ENCODE measurements around the gene HSPB8. TPM values are rescaled to one million over a fixed set of nuclear protein-coding genes. Genes with fewer than 3 reads are reported as not detected.

The HSPB8 gene, protein sequence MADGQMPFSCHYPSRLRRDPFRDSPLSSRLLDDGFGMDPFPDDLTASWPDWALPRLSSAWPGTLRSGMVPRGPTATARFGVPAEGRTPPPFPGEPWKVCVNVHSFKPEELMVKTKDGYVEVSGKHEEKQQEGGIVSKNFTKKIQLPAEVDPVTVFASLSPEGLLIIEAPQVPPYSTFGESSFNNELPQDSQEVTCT
- 11.1 and 17.8 TPM in 2 replicates for total RNA-seq (2014; rRNA removed; shearing (Covaris generic))
- polyA plus RNA-seq (2016; fragmentation: Nextera tagmentation; extraction: Ambion mirVana): 15.3 and 16.4 TPM in 2 replicates

GRCh38 chr12:119178544-119179334 lies at the start of gene HSPB8:
Gene HSPB8 (plus strand): TSS chr12:119178931. CDS start chr12:119179313, 382 bp downstream.
- Histone ChIP-seq H3K9ac (peak within 1 kb of the TSS; percentile 87), H3K27ac (peak within 1 kb of the TSS; percentile 88), H3K36me3 (ENCODE audit: low read depth) (no peaks in the 10 kb centered on the region), H3K4me1 (ENCODE audit: insufficient read depth) (peaks cover 36% of the 10 kb centered on the region), H2AFZ (peak within 1 kb of the TSS; percentile 56), H3K4me3 (peak within 1 kb of the TSS; percentile 72), H3K9me3 (ENCODE audit: low read depth) (no peaks in the 10 kb centered on the region), H4K20me1 (ENCODE audit: insufficient read depth) (no peaks in the 10 kb centered on the region), H3F3A (ENCODE audit: insufficient read depth) (peaks cover 34% of the 10 kb centered on the region), H3K9me2 (ENCODE audit: insufficient read depth) (no peaks in the 10 kb centered on the region), H3K27me3 (replicated peaks; ENCODE audit: insufficient read depth) (no peaks in the 10 kb centered on the region), H3K4me2 (ENCODE audit: unreplicated experiment) (peak within 1 kb of the TSS; percentile 87), H3K79me2 (ENCODE audit: insufficient read depth) (peaks cover 36% of the 10 kb centered on the region)
- in situ Hi-C loops (cut with MboI): no loop called here
- peak; percentile 94 for DNase-seq
- WGBS, 2 experiments (ENCODE audit: low coverage in 1 of 2, low lambda C conversion rate in 2 of 2, missing lambda C conversion rate in 2 of 2): 1 to 3% methylated on average over 32 to 33 of the region's 33 CpGs
- TF ChIP-seq EZH2 (IDR thresholded peaks at IDR 0.05; ENCODE audit: insufficient read depth, poor library complexity, severe bottlenecking) (no peak), EZH2phosphoT487 (IDR thresholded peaks at IDR 0.05; ENCODE audit: insufficient read depth, low read depth) (no peak)

- H3K4me3 ChIP-seq: no peak overlapping the region
- TF ChIP-seq EZH2 (IDR thresholded peaks at IDR 0.05; ENCODE audit: insufficient read depth, poor library complexity, severe bottlenecking) (no peak), EZH2phosphoT487 (IDR thresholded peaks at IDR 0.05; ENCODE audit: insufficient read depth, low read depth) (no peak)
- H3K36me3 ChIP-seq (ENCODE audit: low read depth): no peaks in the 10 kb centered on the region
- H3K27ac ChIP-seq: no peak overlapping the region
- no peaks in the 10 kb centered on the region for H3K27me3 ChIP-seq (replicated peaks; ENCODE audit: insufficient read depth)
- in situ Hi-C loops (cut with MboI): loop anchor here (10.0 kb wide), 1 partner anchor 415 kb away; no protein-coding TSS in a partner anchor
- 9 to 21% methylated on average over 3 of the region's 3 CpGs for WGBS, 2 experiments (ENCODE audit: low coverage in 1 of 2, low lambda C conversion rate in 2 of 2, missing lambda C conversion rate in 2 of 2)
- H3K9me2 ChIP-seq (ENCODE audit: insufficient read depth): no peaks in the 10 kb centered on the region
- H3K9me3 ChIP-seq (ENCODE audit: low read depth): no peaks in the 10 kb centered on the region
- H2AFZ ChIP-seq: no peak overlapping the region
- no peaks in the 10 kb centered on the region for H3K79me2 ChIP-seq (ENCODE audit: insufficient read depth)
- DNase-seq: no peak
- no peaks in the 10 kb centered on the region for H3F3A ChIP-seq (ENCODE audit: insufficient read depth)
- H3K9ac ChIP-seq: no peak overlapping the region
- no peaks in the 10 kb centered on the region for H4K20me1 ChIP-seq (ENCODE audit: insufficient read depth)
- no peak overlapping the region for H3K4me2 ChIP-seq (ENCODE audit: unreplicated experiment)
- H3K4me1 ChIP-seq (ENCODE audit: insufficient read depth): no peaks in the 10 kb centered on the region
These were observed 48.8 kb upstream of the HSPB8 start for GRCh38 chr12:119129827-119130434.

DNA sequence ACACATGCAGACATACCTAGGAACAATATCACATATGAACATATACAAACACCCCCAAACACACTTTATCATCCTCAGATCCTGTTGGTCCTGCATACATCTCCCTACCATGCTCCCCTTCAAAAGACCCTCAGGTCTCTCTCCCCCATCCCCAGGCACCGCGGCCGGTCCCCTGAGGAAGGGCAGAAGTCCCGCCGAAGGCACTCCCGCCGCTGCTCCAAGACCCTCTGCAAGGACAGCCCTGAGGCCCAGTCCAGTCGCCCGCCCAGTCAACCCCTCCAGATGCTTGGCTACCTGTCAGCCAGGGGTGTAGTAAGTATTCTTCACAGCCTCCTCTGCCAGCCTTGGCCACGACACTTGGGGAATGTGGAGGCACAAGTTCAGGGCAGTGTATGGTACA lies 48.2 kb upstream of the HSPB8 start:
- H3K79me2 ChIP-seq (ENCODE audit: insufficient read depth): no peaks in the 10 kb centered on the region
- no peak for TF ChIP-seq EZH2 (IDR thresholded peaks at IDR 0.05; ENCODE audit: insufficient read depth, poor library complexity, severe bottlenecking)
- TF ChIP-seq EZH2phosphoT487 (IDR thresholded peaks at IDR 0.05; ENCODE audit: insufficient read depth, low read depth): no peak

DNA sequence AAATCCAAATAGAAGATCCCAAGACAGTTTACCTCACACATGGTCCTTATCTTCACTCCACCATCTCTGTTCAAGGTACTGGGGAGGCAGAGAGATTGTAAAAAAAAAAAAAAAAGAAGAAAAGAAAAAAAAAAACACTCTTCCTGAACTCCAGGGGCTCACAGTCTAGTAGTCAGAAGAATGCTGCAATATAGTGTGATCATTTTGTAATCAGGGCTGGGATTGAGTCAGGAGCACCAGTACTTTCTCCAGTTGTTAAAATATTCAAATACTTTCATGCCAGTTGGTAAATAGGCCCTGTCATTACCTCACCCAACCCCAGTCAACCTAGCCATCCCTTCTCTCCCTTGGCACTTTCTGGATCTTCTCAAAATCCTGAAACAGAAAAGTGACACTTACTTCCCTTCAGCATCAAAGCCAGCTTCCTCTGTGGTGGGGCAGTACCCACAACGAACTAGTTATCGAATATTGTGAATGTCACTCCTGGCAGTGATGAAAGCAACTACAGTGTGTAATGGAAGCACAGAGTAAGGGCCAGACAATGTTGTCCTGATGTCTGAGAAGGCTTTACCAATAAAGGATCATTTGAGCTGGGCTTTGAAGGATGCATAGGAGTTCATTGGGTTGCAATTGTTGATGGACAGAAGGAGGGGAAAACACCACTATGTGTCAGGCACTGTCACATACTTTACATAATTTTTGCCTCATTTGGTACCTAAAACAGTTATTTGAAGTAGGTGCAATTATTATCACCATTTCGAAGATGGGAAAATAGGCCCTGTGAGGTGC lies 44.3 kb upstream of the HSPB8 start:
- Histone ChIP-seq H2AFZ (no peak overlapping the region), H3K4me3 (no peak overlapping the region), H3K36me3 (ENCODE audit: low read depth) (no peaks in the 10 kb centered on the region), H3F3A (ENCODE audit: insufficient read depth) (no peaks in the 10 kb centered on the region), H3K79me2 (ENCODE audit: insufficient read depth) (no peaks in the 10 kb centered on the region), H3K4me1 (ENCODE audit: insufficient read depth) (no peaks in the 10 kb centered on the region), H4K20me1 (ENCODE audit: insufficient read depth) (no peaks in the 10 kb centered on the region), H3K9ac (no peak overlapping the region), H3K27ac (no peak overlapping the region), H3K4me2 (ENCODE audit: unreplicated experiment) (no peak overlapping the region), H3K27me3 (replicated peaks; ENCODE audit: insufficient read depth) (no peaks in the 10 kb centered on the region), H3K9me2 (ENCODE audit: insufficient read depth) (no peaks in the 10 kb centered on the region), H3K9me3 (ENCODE audit: low read depth) (no peaks in the 10 kb centered on the region)
- WGBS, 2 experiments (ENCODE audit: low coverage in 1 of 2, low lambda C conversion rate in 2 of 2, missing lambda C conversion rate in 2 of 2): 20 to 21% methylated on average over 3 of the region's 3 CpGs
- no peak for TF ChIP-seq EZH2 (IDR thresholded peaks at IDR 0.05; ENCODE audit: insufficient read depth, poor library complexity, severe bottlenecking)
- TF ChIP-seq EZH2phosphoT487 (IDR thresholded peaks at IDR 0.05; ENCODE audit: insufficient read depth, low read depth): no peak
- no peak for DNase-seq
- in situ Hi-C loops (cut with MboI): no loop called here

More for the DNA sequence above, 48.2 kb upstream of the HSPB8 start:
- Histone ChIP-seq H3K9ac (no peak overlapping the region), H3K27ac (no peak overlapping the region), H4K20me1 (ENCODE audit: insufficient read depth) (no peaks in the 10 kb centered on the region), H3F3A (ENCODE audit: insufficient read depth) (no peaks in the 10 kb centered on the region), H3K4me1 (ENCODE audit: insufficient read depth) (no peaks in the 10 kb centered on the region), H3K4me2 (ENCODE audit: unreplicated experiment) (no peak overlapping the region), H3K36me3 (ENCODE audit: low read depth) (no peaks in the 10 kb centered on the region), H2AFZ (no peak overlapping the region), H3K4me3 (no peak overlapping the region), H3K9me2 (ENCODE audit: insufficient read depth) (no peaks in the 10 kb centered on the region), H3K27me3 (replicated peaks; ENCODE audit: insufficient read depth) (no peaks in the 10 kb centered on the region), H3K9me3 (ENCODE audit: low read depth) (no peaks in the 10 kb centered on the region)
- in situ Hi-C loops (cut with MboI): no loop called here
- no peak for DNase-seq
- 62 to 67% methylated on average over 10 of the region's 10 CpGs for WGBS, 2 experiments (ENCODE audit: low coverage in 1 of 2, low lambda C conversion rate in 2 of 2, missing lambda C conversion rate in 2 of 2)
